Neutrophil (primary cell): ENCODE results near the gene GALNT9.

Experiments used
- H3K27ac ChIP-seq: fragments of 200-600 bp; sonication (generic); 2 replicates; pipeline ENCODE4 v1.5.1; 2016; ENCODE audit warnings: mild to moderate bottlenecking, moderate library complexity
- H3K27me3 ChIP-seq: fragments of 200-600 bp; sonication (generic); 2 replicates; pipeline ENCODE4 v1.6.0; 2016; ENCODE audit warnings: mild to moderate bottlenecking
- H3K36me3 ChIP-seq: fragments of 200-600 bp; sonication (generic); 2 replicates; pipeline ENCODE4 v1.5.1; 2017
- H3K4me1 ChIP-seq, 2 experiments: fragments of 200-600 bp in 1 of 2; sonication (generic) in 1 of 2; 1 replicate in 1 of 2; 2 replicates in 1 of 2; pipeline versions ENCODE4 v1.5.1 to v1.6.1; 2013 to 2016; ENCODE audit warnings: low read depth in 1 of 2, low read length in 1 of 2, mild to moderate bottlenecking in 1 of 2, moderate library complexity in 1 of 2; ENCODE audit not compliant: control insufficient read depth in 1 of 2, insufficient read depth in 1 of 2
- H3K4me3 ChIP-seq, 2 experiments: fragments of 200-600 bp in 1 of 2; sonication (generic) in 1 of 2; 1 replicate in 1 of 2; 2 replicates in 1 of 2; pipeline ENCODE4 v1.5.1; 2013 to 2016; ENCODE audit warnings: low read depth in 1 of 2, low read length in 1 of 2, mild to moderate bottlenecking in 1 of 2, moderate library complexity in 1 of 2
- H3K9me3 ChIP-seq: fragments of 200-600 bp; sonication (generic); 2 replicates; pipeline ENCODE4 v1.5.1; 2016
- TF ChIP-seq, protein P1 (sequence below): fragments of 200-600 bp; sonication (generic); IDR thresholded peaks from 2 replicates; pipeline ENCODE4 v1.5.1; 2016; ENCODE audit warnings: antibody characterized with exemption

GALNT9 gene

DNA sequence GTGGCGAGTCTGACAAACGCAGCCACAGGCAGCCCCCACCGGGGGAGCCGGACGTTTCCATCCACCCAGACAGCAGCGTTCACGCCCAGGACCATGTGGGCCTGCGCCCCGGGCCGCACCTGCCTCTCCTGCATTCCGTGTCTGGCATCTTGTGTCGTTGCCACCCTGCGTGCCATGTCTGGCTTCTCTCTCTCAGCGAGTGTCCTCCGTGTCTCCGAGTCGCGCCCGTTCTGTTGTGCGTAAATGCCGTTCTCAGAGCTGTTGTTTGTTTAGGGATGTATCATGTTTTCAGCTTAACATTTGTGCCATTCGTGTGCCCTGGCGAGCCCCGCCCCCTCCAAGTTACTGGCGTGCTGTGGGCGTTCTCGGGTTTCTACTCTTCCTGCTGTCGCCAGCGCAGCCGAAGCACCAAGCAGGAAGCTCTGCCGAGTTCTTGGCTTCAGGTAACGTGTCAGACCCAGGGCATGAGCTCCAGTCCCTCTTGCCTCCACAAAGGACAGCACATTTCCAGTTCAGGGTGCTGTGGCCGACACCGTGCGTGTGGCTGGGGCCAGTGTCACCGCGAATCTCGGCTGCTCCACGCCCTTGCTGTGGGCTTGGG is 150.5 kb downstream of the GALNT9 start:
- no peak overlapping the region for H3K4me3 ChIP-seq
- no peak overlapping the region for H3K27ac ChIP-seq
- H3K36me3 ChIP-seq: no peaks in the 10 kb centered on the region
- H3K27me3 ChIP-seq: peaks cover 45% of the 10 kb centered on the region
- TF ChIP-seq, protein P1, sequence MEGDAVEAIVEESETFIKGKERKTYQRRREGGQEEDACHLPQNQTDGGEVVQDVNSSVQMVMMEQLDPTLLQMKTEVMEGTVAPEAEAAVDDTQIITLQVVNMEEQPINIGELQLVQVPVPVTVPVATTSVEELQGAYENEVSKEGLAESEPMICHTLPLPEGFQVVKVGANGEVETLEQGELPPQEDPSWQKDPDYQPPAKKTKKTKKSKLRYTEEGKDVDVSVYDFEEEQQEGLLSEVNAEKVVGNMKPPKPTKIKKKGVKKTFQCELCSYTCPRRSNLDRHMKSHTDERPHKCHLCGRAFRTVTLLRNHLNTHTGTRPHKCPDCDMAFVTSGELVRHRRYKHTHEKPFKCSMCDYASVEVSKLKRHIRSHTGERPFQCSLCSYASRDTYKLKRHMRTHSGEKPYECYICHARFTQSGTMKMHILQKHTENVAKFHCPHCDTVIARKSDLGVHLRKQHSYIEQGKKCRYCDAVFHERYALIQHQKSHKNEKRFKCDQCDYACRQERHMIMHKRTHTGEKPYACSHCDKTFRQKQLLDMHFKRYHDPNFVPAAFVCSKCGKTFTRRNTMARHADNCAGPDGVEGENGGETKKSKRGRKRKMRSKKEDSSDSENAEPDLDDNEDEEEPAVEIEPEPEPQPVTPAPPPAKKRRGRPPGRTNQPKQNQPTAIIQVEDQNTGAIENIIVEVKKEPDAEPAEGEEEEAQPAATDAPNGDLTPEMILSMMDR: no peak
- no peaks in the 10 kb centered on the region for H3K9me3 ChIP-seq
- peaks cover 0 to 12% of the 10 kb centered on the region in 2 experiments for H3K4me1 ChIP-seq

DNA sequence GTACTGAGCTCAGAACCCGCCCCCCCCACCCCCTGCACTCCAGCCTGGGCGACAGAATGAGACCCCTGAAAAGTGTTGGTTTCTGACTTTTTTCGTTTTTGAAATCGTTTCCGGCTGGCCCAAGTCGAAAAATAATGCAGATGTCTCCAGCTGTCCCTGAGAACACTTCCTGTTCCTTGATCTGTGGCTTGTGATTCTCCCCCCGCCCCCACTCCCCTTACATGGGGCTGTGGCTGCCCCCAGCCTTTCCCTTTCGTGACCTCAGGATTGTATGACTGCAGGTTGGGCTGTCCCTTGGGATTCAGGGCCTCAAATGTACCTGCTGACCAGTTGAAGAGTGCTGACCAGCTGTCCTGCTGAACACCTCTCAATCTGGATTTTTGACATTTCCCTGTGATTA is 151.1 kb downstream of the GALNT9 start:
- Histone ChIP-seq H3K4me3 (no peak overlapping the region), H3K27me3 (peaks cover 45% of the 10 kb centered on the region), H3K4me1 (peaks cover 0 to 12% of the 10 kb centered on the region in 2 experiments), H3K36me3 (no peaks in the 10 kb centered on the region), H3K27ac (no peak overlapping the region), H3K9me3 (no peaks in the 10 kb centered on the region)
- TF ChIP-seq, protein P1: no peak

DNA sequence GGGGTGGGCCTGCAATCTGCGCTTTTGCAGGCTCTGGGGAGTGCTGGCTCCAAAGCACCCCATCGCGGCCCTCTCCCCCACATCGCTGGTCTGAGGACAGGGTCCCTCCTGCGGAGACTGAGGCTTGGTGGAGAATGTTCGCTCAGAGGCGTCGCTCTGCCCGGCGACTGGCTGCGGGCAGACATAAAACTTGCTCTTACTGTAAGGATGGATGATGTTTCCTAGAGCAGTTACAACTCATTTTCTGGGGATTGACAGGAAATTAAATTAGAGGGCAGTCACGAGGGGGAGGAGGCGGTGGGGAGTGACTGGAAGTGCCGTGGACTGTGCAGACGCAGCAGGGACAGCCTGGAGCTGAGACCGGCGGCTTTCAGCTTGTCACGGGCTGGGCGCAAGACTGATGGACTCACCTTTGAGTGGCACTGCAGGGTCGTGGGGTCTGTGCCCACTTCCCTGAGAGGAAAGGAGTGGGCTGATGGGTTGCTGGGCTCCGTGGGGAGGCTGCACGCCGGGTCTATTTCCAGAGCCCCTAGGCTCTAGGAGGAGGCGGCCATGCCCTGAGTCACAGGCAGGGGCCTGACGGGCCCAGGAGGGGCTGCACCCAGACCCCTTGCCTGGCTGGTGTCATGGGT is 152.4 kb downstream of the GALNT9 start:
- H3K4me1 ChIP-seq: peaks cover 0 to 12% of the 10 kb centered on the region in 2 experiments
- H3K27ac ChIP-seq: no peak overlapping the region
- H3K27me3 ChIP-seq: peaks cover 49% of the 10 kb centered on the region
- TF ChIP-seq, protein P1: no peak
- no peaks in the 10 kb centered on the region for H3K9me3 ChIP-seq
- no peaks in the 10 kb centered on the region for H3K36me3 ChIP-seq
- no peak overlapping the region for H3K4me3 ChIP-seq

DNA sequence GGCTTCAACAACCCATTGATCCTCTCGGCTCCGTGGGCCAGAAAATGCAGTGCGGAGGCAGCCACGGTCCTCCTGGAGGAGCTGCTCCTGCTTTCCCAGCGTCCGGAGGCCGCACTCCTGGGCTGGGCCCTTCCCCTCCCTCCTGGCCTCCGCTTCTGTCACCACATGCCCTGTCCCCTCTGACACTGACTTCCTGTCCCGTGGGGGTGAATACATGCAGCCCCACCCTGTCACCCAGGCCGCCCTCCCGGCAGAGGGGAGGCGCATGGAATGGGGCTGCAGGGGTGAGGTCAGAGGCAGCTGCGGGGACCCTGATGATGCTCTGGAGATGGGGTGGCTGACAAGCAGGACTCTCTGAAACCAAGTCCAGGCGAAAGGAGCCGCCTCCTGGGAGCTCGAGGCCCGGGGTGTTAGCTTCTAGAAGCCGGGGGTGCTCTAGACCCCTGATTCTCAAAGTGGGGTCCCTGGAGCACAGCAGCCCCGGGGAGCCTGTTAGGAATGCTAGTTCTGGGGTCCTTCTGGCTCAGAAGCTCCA is 152.9 kb downstream of the GALNT9 start:
- peaks cover 54% of the 10 kb centered on the region for H3K27me3 ChIP-seq
- H3K36me3 ChIP-seq: no peaks in the 10 kb centered on the region
- no peak overlapping the region for H3K27ac ChIP-seq
- H3K9me3 ChIP-seq: no peaks in the 10 kb centered on the region
- H3K4me1 ChIP-seq: peaks cover 0 to 12% of the 10 kb centered on the region in 2 experiments
- TF ChIP-seq, protein P1: no peak
- H3K4me3 ChIP-seq: no peak overlapping the region

DNA sequence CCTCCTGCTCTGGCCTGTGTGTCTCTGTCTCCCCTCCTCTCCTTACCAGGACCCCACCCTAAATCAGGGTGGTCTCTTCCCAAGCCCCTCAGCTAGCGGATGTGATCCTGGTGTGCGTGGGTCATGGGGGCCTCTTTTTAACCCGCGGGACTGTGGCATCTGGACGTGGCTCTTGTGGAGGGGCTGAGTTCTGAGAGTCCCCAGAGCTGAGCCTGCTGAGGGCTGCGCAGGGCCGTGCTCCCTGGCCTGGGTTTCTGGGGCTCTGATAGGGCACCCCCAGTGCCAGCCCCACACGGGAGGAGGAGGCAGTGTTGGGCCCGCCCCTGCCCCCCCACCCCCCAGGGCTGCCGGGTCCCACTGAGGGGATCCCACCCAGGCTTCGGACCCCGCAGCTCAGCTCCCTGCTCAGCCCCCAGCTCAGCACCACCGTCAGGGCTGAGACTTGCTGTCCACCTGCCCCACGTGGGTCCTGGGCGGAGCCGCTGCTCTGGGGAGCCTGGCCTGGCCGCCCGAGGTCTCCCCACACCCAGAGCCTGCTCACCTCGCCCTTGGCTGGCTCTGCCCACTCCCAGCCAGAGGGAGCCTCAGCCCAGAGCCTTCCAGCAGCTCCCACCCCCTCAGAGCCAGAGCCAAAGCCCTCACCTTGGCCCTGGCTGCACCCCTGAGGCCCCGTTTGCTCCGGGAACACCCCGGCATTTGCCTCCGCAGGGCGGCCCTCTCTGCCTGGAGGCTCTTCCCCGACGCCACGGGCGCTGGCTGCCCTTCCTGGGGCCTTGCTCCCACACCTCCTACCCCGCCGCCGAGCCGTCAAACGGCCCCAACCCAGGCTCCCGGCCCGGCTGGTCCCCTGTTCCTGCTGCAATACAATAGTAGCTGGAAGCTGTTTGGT is 153.6 kb downstream of the GALNT9 start:
- Histone ChIP-seq H3K4me1 (peaks cover 0 to 12% of the 10 kb centered on the region in 2 experiments), H3K27ac (no peak overlapping the region), H3K4me3 (no peak overlapping the region), H3K27me3 (peaks cover 62% of the 10 kb centered on the region), H3K36me3 (no peaks in the 10 kb centered on the region), H3K9me3 (no peaks in the 10 kb centered on the region)
- TF ChIP-seq, protein P1: no peak
